Dedifferentiated amniotic fluid mesenchymal stem cell (primary cell): ENCODE results near the gene F8.
"Not testable (repeated sequence)": the region's sequence is repeated elsewhere in the genome, so short reads cannot be mapped to it uniquely, and the experiment has no call there.

Experiments used
- DNase-seq: peaks from one replicate; pipeline ENCODE4 v3.0.0-alpha.2; 2016; ENCODE audit errors: extremely low spot score

Gene F8

DNA sequence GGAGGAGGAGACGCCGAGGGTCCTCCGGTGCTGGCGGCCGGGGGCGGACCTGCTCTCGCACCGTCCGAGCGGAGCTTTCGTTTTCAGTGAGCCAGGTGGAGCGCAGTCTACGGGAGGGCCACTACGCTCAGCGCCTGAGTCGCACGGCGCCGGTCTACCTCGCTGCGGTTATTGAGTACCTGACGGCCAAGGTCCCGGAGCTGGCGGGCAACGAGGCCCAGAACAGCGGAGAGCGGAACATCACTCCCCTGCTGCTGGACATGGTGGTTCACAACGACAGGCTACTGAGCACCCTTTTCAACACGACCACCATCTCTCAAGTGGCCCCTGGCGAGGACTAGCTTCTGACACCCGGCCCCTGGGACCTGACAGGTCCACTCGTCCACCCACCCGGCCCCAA lies 137.5 kb downstream of the F8 start:
- not testable (repeated sequence) for DNase-seq

DNA sequence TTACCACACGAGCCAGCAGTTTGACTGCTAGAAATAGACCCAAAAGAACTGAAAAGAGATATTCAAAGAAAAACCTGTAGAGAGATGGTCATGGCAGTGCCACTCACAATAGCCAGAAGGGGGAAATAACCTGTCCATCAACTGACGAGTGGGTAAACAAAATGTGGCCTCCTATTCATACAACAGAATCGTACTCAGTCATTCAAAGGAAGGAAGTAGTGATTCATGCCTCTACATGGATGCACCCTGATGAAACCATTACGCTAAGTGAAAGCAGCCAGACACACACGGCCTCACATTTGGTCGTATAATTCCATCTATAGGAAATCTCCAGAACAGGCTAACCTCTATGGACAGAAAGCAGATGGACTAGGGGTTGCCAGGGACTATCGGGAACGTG lies 138.5 kb downstream of the F8 start:
- DNase-seq: not testable (repeated sequence)

DNA sequence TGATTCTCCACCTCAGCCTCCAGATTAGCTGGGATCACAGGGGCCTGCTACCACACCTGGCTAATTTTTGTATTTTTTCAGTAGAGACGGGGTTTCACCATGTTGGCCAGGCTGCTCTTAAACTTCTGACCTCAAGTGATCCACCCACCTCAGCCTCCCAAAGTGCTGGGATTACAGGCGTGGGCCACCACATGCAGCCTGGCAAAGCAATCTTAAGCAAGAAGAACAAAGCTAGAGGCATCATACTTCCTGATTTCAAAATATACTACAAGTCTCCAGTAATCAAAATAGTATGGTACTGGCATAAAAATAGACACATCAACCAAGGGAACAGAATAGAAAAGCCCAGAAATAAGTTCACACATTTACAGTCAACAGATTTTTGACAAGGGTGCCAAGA lies 149.2 kb downstream of the F8 start:
- no peak for DNase-seq

DNA sequence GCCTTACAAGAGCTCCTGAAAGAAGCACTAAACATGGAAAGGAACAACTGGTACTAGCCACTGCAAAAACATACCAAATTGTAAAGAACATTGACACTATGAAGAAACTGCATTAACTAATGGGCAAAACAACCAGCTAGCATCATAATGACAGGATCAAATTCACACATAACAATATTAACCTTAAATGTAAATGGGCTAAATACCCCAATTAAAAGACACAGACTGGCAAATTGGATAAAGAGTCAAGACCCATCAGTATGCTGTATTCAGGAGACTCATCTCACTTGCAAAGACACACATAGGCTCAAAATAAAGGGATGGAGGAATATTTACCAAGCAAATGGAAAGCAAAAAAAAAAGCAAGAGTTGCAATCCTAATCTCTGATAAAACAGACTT lies 154.0 kb downstream of the F8 start:
- DNase-seq: not testable (repeated sequence)

DNA sequence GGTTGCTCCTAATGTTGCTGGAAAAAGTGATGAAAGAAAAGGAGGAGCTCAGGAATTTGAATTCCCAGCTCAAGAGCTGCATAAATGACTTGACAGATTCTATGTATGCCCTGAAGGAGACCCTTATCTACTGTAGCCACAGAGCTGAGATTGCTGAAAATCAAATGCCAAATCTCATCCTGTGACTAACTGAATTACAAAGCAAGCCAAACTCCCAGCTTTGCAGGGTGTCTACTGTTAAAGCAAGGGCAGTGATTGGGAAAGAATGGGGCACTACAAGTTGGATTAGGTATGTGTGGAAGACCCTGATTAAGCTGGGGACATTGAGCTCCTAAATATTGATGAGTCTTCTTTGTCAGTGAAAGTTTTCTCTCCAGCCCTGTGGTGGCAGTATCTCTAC lies 167.3 kb downstream of the F8 start:
- DNase-seq: no peak

DNA sequence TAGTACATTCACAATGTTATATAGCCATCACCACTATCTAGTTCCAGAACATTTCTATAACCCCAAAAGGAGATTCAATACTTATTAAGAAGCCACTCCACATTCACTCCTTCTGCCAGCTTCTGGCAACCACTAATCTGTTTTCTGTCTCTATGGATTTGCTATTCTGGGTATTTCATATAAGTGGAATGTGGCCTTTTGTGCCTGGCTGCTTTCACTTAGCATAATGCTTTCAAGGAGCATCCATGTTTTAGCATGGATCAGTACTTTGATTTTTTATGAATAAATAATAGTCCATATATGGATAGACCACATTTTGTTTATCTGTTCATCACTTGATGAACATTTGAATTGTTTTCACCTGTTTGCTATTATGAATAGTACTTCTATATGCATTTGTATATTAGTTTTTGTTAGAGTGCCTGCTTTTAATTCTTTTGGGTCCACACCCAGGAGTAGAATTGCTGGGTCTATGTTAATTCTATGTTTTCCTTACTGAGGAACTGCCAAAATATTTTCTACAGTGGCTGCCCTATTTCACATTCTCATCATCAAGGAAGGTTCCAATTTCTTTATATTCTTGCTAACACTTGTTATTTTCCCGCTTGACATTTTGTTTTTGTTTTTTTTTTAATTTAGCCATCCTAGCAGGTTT lies 171.4 kb downstream of the F8 start:
- DNase-seq: no peak

DNA sequence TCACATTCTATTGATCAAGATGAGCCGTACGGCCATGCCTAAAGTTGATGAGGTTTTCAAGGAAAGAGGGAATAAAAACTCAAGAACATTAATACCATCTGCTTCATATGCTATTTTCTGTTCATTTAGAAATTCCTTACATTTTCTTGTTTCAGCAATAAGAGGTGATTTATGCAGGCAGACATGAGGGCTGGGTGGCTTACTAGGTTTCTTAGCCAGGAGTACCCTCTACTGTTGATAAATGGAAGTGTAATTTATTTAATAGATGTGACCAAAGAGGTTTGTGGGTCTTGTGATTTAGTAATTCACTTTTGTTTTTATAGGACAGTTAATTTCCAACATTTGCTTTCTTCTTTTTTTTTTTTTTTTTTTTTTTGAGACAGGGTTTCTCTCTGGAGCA lies 181.7 kb downstream of the F8 start:
- peak; percentile 39 for DNase-seq

DNA sequence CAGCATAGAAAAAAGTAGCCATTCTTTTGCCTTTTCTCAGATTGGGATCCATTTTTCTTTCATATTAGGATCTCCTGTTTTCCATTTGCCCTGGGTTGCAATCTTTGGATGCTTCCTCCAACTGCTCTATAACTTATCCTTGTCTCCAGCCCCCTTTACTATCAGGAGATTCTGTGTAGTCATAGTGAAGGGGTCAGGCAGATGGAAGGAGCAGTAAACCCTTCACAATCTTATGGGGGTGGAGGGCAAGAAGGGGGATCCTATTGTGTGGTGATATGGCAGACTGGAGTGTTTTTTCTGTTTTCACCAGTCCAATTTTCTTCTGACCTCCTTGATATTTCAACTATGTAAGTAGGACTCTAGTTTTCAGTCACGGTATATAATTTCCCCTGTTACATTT lies 186.4 kb downstream of the F8 start:
- no peak for DNase-seq

DNA sequence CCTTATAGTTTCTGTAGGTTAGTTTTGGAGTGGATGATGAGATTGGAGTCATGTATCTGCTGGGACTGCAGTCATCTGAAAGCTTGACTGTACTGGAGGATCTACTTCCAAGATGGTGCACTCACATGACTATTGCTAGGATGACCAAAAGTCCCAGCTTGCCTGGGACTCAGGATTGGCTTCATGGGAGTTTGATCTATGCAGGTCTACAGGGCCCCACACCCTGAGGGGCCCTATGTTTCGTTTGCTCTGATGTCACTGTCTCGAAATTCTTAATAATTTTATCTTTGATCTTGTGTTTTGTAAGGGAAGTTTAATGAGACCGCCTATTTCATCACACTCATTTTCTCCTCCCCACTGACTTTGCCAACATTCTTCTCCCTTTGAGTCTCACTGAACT lies 188.0 kb downstream of the F8 start, which contains the start of gene SMIM9:
TSS of gene SMIM9 (minus strand) at position 101 of the 400 bp plus-strand sequence. CDS start 3,806 bp downstream, outside the sequence.
- no peak for DNase-seq

DNA sequence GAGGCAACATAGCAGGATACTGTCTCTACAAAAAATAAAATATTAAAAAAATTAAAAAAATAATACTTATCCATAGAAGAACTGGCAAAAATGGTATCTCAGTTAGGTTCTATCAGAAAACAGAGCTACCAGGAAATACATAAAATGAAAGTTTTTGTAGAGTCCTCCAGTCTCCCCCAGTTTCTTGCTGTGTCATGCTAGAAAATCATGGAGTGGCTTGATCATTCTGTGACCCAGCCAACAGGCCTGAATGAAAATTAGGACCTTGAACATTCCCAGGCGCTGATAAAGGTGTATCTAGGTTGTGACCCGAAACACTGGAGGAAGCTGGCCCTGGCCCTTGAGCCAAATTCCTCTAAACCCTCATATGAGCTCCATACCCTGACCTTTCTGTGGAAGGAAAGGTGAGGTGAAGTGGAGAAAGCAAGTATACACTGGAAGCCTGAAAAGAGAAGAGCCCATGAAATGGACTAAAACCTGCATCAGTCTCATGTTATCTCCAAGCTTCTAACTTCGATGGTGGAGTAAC lies 188.7 kb downstream of the F8 start:
- DNase-seq: no peak

DNA sequence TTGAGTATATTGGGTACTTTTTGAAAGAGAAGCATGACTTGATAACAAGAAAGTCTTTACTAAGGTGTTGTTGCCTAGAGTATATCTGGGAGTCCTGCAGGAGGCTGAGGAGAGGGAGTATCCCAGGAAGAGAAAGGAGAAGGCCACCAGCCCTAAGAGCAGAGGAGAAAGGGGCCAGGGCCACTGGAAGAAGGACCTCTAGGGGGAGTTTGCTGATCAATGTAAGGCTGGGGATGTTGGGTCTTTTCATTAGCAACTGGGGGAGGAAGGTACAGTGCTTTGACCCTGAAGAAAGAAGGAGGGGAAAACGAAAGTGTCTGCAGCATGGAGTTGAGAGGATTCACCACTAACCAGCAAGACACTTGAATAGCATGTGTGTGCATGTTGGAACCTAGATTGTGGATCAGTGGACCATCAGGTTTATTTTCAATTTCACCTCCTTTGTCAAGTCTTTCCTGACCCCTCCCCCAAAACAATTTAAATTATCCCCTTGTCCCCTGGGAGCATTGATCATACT lies 192.5 kb downstream of the F8 start:
- DNase-seq: no peak

DNA sequence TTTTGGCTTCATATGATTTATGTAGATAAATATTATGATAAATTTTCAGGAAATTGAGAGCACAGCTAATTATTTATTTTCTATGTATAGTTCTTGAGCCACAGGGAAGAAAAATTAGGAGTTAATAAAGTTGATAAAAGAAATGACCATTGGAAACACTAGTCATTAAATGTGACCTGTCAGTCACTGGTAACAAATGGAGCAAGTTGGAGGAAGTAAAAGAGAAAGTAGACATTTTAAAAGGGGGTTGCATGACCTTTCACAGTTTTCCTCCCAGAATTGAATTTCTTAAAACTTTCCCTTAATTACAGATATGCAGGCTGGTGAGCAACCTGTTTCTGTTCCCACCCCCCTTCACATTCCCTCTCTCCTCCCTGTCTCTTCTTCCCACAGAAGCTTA lies 193.4 kb downstream of the F8 start:
- DNase-seq: no peak

DNA sequence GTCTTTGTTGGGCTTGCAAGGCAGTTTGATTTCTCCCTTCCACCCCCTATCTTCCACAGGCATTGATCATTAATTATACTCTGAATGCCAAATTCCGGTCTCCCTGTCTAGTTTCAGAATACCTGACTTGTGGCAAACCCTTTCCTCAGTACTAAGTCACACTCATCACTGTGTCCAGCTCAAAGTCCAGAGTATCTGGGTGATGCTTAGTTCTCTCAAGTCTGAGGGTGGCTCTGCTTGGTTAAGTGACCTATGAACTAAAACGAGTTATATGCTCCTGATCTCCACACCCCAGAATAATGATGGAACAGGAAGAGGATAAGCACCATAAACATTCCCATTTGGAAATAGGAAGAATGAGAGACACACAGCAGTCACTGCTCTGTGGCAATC lies 194.5 kb downstream of the F8 start:
- no peak for DNase-seq

DNA sequence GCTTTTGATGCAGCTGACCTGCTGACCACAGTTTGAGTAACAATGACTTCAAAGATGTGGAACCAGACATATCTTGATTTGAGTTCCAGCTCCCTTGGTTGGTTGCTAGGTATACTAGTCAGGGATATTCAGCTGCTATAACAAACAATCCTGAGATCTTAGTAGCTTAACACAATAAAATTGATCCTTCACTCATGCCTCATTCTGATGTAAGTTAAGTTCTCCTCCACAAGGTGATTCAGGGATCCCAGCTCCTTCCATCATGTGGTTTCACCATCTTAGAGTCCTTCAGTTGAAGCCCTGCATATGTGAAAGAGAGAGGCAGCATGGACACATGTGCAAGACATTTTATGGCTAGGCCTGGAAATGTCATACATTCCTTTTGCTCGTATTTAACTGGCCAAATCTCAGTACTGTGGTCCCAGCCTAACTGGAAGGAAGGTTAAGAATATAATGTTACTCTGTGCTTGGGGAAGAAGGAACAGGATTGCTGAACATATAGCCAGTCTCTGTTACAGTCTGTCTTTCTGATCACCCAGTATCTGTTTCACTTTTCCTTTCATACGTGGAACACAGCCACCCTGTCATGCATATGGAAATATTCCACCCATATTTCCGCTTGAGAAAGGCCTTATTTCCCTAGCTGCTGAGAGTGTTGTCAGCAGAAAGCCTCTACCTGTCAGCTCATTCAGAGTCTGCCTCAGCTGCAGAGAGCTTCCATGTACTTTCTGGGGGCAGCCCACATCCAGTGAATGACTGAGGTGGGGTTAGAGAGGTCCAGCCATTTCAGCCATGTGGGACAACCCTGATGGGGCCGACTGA lies 195.1 kb downstream of the F8 start:
- DNase-seq: no peak

DNA sequence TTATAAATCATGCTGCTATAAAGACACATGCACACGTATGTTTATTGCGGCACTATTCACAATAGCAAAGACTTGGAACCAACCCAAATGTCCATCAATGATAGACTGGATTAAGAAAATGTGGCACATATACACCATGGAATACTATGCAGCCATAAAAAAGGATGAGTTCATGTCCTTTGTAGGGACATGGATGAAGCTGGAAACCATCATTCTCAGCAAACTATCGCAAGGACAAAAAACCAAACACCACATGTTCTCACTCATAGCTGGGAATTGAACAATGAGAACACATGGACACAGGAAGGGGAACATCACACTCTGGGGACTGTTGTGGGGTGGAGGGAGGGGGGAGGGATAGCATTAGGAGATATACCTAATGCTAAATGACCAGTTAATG lies 196.9 kb downstream of the F8 start:
- not testable (repeated sequence) for DNase-seq

DNA sequence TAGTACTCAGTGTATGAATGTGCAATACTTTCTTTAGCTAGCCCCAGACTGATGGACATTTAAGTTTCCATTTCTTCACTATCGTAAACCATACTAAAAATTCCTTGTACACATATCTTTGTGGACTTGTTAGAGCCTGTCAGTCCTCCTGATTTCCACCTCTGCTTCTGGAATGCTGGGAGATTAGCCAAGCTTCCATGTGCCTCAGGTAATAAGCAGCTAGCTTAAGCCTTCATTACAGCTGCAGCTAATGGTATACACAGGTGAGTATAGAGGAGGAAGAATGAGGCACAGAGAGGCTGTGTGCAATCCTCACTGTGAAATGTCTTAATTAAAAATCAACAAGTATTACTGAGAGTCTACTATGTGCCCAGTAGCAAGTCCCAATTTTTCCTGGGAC lies 197.9 kb downstream of the F8 start:
- DNase-seq: no peak

DNA sequence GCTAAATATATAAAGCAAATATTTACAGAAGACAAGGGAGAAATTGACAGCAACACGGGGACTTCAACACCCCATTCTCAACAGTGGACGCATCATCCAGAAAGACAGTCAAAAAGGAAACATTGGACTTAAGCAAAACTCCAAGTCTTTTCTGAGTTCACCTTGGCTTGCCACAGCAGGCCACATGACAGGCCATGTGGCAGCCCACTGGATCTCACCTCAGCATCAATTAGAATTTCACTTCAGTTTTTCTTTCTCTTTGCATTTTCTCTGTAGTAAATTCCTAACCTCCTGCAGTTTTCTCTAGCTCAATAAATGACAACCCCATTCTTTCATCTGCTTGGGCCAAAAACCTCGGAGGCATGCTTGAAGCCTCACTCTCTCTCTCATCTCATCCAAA lies 200.5 kb downstream of the F8 start:
- DNase-seq: no peak

DNA sequence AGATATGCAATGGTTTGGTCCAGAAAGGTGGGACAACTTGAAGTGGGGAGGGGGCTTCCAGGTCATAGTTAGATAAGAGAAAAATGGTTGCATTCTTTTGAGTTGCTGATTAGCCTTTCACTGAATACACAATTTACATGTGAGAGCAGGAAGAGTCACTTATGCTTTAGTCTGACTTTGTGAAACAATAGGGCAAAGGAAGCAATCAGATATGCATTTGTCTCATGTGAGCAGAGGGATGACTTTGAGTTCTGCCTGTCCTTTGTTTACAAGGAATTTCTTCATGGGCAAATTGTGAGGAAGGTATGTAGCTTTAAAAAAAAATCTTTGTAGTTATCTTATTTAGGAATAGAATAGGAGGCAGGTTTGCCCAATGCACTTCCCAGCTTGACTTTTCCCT lies 201.0 kb downstream of the F8 start:
- no peak for DNase-seq

DNA sequence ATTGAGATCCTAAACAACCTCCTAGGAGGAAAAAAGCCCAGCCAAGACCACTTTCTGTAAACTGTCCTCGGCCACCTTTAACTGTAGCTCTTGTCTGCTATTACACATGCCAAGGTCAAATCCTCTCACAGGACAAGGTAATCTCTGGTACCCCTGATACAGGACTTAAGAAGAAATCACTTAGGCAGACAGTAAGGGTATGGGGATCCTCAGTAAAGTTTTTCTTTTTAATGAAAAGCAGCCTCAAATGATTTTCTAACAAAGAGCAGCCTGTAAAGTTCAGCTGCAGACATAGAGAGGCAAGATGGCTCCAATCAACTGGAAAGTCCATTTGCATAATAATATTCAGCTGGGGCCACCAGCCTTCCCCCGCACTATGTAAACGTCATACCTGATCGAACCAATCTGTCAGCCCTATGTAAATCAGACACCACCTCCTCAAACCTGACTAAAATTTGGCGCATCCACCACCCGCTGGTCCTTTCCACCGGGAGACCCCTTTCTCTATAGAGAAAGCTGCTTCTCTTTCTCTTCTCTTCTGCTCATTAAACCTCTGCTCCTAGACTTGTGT lies 202.7 kb downstream of the F8 start:
- no peak for DNase-seq

DNA sequence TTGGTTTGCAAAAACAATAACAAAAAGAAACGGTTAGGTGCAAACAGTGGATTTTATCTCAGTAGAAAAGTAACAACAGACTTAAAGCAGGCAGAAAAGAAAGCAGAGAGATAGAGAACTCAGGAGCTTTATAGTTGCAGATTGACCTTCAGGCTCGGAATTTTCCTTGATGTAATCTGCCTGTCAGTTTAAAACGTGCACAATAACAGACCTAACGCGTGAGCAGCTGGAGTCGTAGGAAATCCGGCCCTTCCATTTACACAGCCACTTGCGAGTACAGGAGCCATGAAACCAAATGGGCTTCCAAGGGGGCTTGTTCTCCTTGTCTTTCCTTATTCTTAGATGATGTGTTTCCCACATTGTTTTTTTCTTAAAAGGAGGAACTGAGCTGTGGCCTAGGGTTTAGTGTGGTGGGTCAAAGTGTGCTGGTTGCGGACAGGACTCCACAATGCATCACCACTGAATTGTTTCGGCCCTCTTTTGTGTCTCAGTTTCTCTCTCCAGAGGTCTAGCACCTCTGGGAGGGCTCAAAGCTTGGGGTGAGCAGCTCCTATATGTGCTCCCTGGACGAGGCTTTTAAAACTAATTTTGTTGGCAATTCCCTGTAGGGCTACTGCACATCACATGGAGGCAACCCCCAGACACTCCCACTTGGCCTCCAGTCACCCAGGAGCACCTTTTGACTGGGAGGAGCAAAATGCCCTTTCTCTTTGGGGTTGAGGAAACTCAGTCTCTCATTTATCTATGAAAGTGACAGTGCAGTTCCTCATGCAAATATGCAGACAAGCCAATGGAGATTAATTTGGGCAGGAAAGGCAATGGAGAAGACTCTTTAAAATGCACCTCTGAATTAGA lies 203.4 kb downstream of the F8 start:
- no peak for DNase-seq

DNA sequence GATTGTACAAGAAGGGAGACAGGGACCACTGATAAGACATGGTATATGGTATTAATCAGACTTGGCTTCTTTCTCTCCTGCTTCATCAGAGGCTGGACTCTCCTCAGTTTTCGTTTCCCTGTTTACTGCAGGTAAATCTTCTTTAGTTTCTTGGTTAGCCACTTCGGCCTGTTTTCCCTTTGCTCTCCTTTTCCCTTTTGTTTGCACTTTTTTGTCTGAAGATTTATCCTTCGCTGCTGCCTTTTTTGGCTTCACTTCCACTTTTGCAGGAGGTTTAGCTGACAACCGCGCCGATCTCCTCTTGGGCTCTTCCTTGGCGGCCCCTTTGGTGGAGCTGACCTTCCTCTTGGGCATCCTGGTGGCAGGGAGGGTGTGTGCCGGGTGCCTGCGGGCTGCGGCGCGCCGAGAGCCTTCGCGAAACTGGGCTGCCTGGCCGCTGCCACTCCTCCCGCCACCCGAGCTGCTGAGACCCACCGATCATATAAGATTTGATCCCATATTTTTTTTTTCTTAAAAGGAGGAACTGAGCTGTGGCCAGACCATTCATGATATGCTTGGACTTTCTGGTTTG lies 205.4 kb downstream of the F8 start:
- not testable (repeated sequence) for DNase-seq
